HepG2 (cell line): ENCODE measurements around the gene LORICRIN. TPM values are rescaled to one million over a fixed set of nuclear protein-coding genes. Genes with fewer than 3 reads are reported as not detected.

Experiments used
- ATAC-seq: fragments of 200-7000 bp; cut with Tn5 transposase; 3 replicates; pipeline ENCODE4 v1.9.1; 2020; ENCODE audit warnings: mild to moderate bottlenecking, moderate library complexity
- BruUV-seq: library from RNA; stranded (reverse); fragments of 400-500 nt; replicated peaks from 2 replicates; lab custom pipeline; 2021; lab: Mats Ljungman, UMichigan
- CTCF ChIA-PET: fragments of 300-600 bp; formaldehyde crosslinking; extraction: SDS; loops from one replicate; lab custom pipeline; 2021; ENCODE audit warnings: low total read pairs, inconsistent platforms, low intra/inter-chr PET ratio; lab: Yijun Ruan, JAX
- POLR2A ChIA-PET: fragments of 350-600 bp; sonication (Branson Sonifier 250); formaldehyde crosslinking; loops from one replicate; lab custom pipeline; 2020; ENCODE audit warnings: antibody characterized with exemption, inconsistent platforms; lab: Yijun Ruan, JAX
- DNase-seq: peaks from one replicate; pipeline ENCODE4 v3.0.0-alpha.2; 2015; ENCODE audit warnings: low spot score
- FAIRE-seq: peaks from 3 replicates; lab custom pipeline; 2011; peaks lifted over from hg19 to GRCh38; lab: Jason Lieb, UNC
- H2AFZ ChIP-seq: one replicate; pipeline ENCODE4 v1.6.1; 2011; ENCODE audit warnings: low read length, inconsistent platforms
- H3K27ac ChIP-seq: fragments of 300-600 bp; 3 replicates; pipeline ENCODE4 v1.8.0; 2011; ENCODE audit warnings: mixed run types, mild to moderate bottlenecking, mixed read lengths, low read length, inconsistent platforms; ENCODE audit not compliant: insufficient read depth; ENCODE audit errors: extremely low read length
- H3K27me3 ChIP-seq, 2 experiments: fragments of 200-600 bp in 1 of 2; 2 replicates in 1 of 2; 3 replicates in 1 of 2; pipeline versions ENCODE4 v1.6.0 to v1.8.0; 2011; ENCODE audit warnings: low read length in 2 of 2, mild to moderate bottlenecking in 2 of 2, moderate library complexity in 2 of 2, inconsistent platforms in 1 of 2; ENCODE audit not compliant: insufficient read depth in 2 of 2, control insufficient read depth in 1 of 2
- H3K36me3 ChIP-seq, 2 experiments: fragments of 200-600 bp in 1 of 2; replicated peaks in 1 of 2; 2 replicates in 1 of 2; 3 replicates in 1 of 2; pipeline versions ENCODE4 v1.5.1 to v1.8.0; 2011; ENCODE audit warnings: low read length in 2 of 2, inconsistent platforms in 1 of 2; ENCODE audit not compliant: insufficient read depth in 2 of 2, control insufficient read depth in 1 of 2
- H3K4me1 ChIP-seq: 2 replicates; pipeline ENCODE4 v1.5.1; 2012; ENCODE audit warnings: low read length, inconsistent platforms; ENCODE audit not compliant: insufficient read depth
- H3K4me2 ChIP-seq: 2 replicates; pipeline ENCODE4 v1.6.0; 2011; ENCODE audit warnings: low read depth, low read length, inconsistent platforms
- H3K4me3 ChIP-seq, 3 experiments: fragments of 200-600 bp in 1 of 3; sonication (generic), shearing (Covaris generic) in 1 of 3; replicated peaks in 1 of 3; 2 replicates each; pipeline ENCODE4 v1.5.1; 2011 to 2016; ENCODE audit warnings: low read length in 3 of 3, inconsistent platforms in 2 of 3, low read depth in 2 of 3, mild to moderate bottlenecking in 2 of 3, control low read depth in 1 of 3, mixed read lengths in 1 of 3; ENCODE audit not compliant: insufficient read depth in 1 of 3
- H3K79me2 ChIP-seq: one replicate; pipeline ENCODE4 v1.6.1; 2011; ENCODE audit warnings: low read length, inconsistent platforms; ENCODE audit not compliant: insufficient read depth
- H3K9ac ChIP-seq: 2 replicates; pipeline ENCODE4 v1.6.0; 2011; ENCODE audit warnings: mild to moderate bottlenecking, low read depth, low read length, inconsistent platforms; ENCODE audit not compliant: insufficient read depth
- H3K9me3 ChIP-seq: 2 replicates; pipeline ENCODE4 v1.5.1; 2012; ENCODE audit warnings: mild to moderate bottlenecking, low read length
- H4K20me1 ChIP-seq: 2 replicates; pipeline ENCODE4 v1.6.0; 2011; ENCODE audit warnings: inconsistent platforms, mild to moderate bottlenecking, low read length, moderate library complexity; ENCODE audit not compliant: insufficient read depth
- CAMTA2 ChIP-seq: sonication (generic); formaldehyde crosslinking; IDR thresholded peaks from 2 replicates; pipeline ENCODE4 v1.4.0; 2020; ENCODE audit warnings: mild to moderate bottlenecking, missing genetic modification reagents, borderline replicate concordance
- HHEX ChIP-seq: IDR thresholded peaks from 2 replicates; pipeline ENCODE4 v1.6.1; 2016; ENCODE audit warnings: control low read depth
- HOXA7 ChIP-seq: sonication (generic); formaldehyde crosslinking; IDR thresholded peaks from 2 replicates; pipeline ENCODE4 v1.8.1; 2022; ENCODE audit warnings: mild to moderate bottlenecking, missing genetic modification reagents, moderate library complexity
- ISL2 ChIP-seq: sonication (generic); formaldehyde crosslinking; IDR thresholded peaks from 2 replicates; pipeline ENCODE4 v1.5.0; 2020; ENCODE audit warnings: missing genetic modification reagents
- JARID2 ChIP-seq: sonication (generic); formaldehyde crosslinking; IDR thresholded peaks from 2 replicates; pipeline ENCODE4 v1.8.1; 2023; ENCODE audit warnings: missing genetic modification reagents, inconsistent platforms; ENCODE audit not compliant: insufficient replicate concordance
- SMYD3 ChIP-seq: sonication (generic); formaldehyde crosslinking; IDR thresholded peaks from 2 replicates; pipeline ENCODE4 v1.8.1; 2023; ENCODE audit warnings: mild to moderate bottlenecking, missing genetic modification reagents
- SNAPC5 ChIP-seq: sonication (generic); formaldehyde crosslinking; IDR thresholded peaks from 2 replicates; pipeline ENCODE4 v1.8.1; 2023; ENCODE audit warnings: mild to moderate bottlenecking, missing genetic modification reagents, borderline replicate concordance
- TOE1 ChIP-seq: sonication (generic); formaldehyde crosslinking; IDR thresholded peaks from 2 replicates; pipeline ENCODE4 v1.4.0; 2020; ENCODE audit warnings: mild to moderate bottlenecking, missing genetic modification reagents
- ZBED4 ChIP-seq: sonication (generic); formaldehyde crosslinking; IDR thresholded peaks from 2 replicates; pipeline ENCODE4 v1.4.0; 2020; ENCODE audit warnings: missing genetic modification reagents, borderline replicate concordance
- ZNF101 ChIP-seq: sonication (generic); formaldehyde crosslinking; IDR thresholded peaks from 2 replicates; pipeline ENCODE4 v1.4.0; 2020; ENCODE audit warnings: mild to moderate bottlenecking, low read depth, missing genetic modification reagents, borderline replicate concordance
- ZNF367 ChIP-seq: sonication (generic); formaldehyde crosslinking; IDR thresholded peaks from 2 replicates; pipeline ENCODE4 v1.4.0; 2020; ENCODE audit warnings: missing genetic modification reagents, borderline replicate concordance
- ZNF430 ChIP-seq: sonication (generic); formaldehyde crosslinking; IDR thresholded peaks from 2 replicates; pipeline ENCODE4 v1.9.0; 2021; ENCODE audit warnings: mild to moderate bottlenecking, missing genetic modification reagents
- ZNF44 ChIP-seq: sonication (generic); formaldehyde crosslinking; IDR thresholded peaks from 2 replicates; pipeline ENCODE4 v1.5.1; 2020; ENCODE audit warnings: mild to moderate bottlenecking, missing genetic modification reagents
- ZNF773 ChIP-seq: sonication (generic); formaldehyde crosslinking; IDR thresholded peaks from 2 replicates; pipeline ENCODE4 v1.4.0; 2020; ENCODE audit warnings: missing genetic modification reagents, borderline replicate concordance
- ZNF839 ChIP-seq: sonication (generic); formaldehyde crosslinking; IDR thresholded peaks from 2 replicates; pipeline ENCODE4 v1.4.0; 2020; ENCODE audit warnings: missing genetic modification reagents, mild to moderate bottlenecking, borderline replicate concordance
- ZSCAN25 ChIP-seq: sonication (generic); formaldehyde crosslinking; IDR thresholded peaks from 2 replicates; pipeline ENCODE4 v1.8.0; 2022; ENCODE audit warnings: mild to moderate bottlenecking, missing genetic modification reagents
- WGBS: methylation state at CpG from one replicate; pipeline ENCODE4 v1.1.6; 2017; ENCODE audit warnings: low lambda C conversion rate; 5-methylcytosine and 5-hydroxymethylcytosine counted together
- in situ Hi-C: cut with HindIII; loops from 2 replicates; pipeline ENCODE4 v1.10.0; 2017; ENCODE audit warnings: low pct_unique_long_range_greater_than_20kb; ENCODE audit not compliant: extremely low pct_ligation_motif_present
- intact Hi-C: fragments of 100-400 bp; cut with micrococcal nuclease; formaldehyde crosslinking; loops from one replicate; pipeline ENCODE4 v1.10.0; 2022; ENCODE audit not compliant: unreplicated experiment
- polyA plus RNA-seq, 8 experiments: library from polyadenylated mRNA; depleted of rRNA in 3 of 8; stranded (reverse) in 7 of 8; unstranded in 1 of 8; fragments of >200 nt; fragmentation: Illumina TruSeq in 4 of 8; extraction: Trizol in 4 of 8; gene quantifications; 2 replicates each; pipeline versions ENCODE4 v1.2.1 to v1.2.3, GENCODE V29; 2011 to 2016; ENCODE audit warnings: low read depth in 4 of 8, missing spikeins in 1 of 8, mixed read lengths in 1 of 8; ENCODE audit not compliant: insufficient read depth in 1 of 8
- total RNA-seq, 5 experiments: library from RNA; depleted of rRNA; stranded (reverse); fragments of >200 nt; fragmentation: Illumina TruSeq; extraction: Trizol; gene quantifications; 2 replicates each; pipeline ENCODE4 v1.2.3, GENCODE V29; 2016; ENCODE audit warnings: low read depth in 1 of 5

LORICRIN gene
- total and polyA plus RNA-seq, 2 of the 13 experiments (the other 11 are each of a cell fraction or from before 2014, with no cell fraction given) = not detected

DNA sequence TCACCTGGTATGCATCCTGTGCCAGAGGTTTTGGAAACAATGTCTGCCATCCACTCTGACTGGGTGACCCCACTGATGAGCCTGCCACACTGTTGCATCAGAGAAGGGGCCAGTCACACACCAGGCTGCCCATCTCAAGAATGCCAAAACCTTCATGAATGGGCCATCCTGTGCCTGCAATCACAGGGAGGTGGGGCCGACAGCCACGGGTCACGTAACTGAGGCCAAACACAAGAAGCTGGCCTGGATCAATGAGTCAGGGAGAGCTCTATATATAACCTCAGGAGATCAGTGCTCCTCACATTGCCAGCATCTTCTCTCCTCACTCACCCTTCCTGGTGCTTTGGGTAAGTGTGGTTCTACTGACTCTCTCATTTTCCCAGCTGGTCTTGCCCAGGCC lies at the start of gene LORICRIN (continued):
- no peak for TF ChIP-seq ZBED4
- no peak for TF ChIP-seq ZNF430 (CRISPR knock-in tag)
- TF ChIP-seq ZNF773 (CRISPR knock-in tag) = no peak
- TF ChIP-seq ZNF839 = no peak
- TF ChIP-seq, all 625 proteins: peak for 0

GRCh38 chr1:153210206-153210605 lies 49.3 kb upstream of the LORICRIN start:
- no peaks in the 10 kb centered on the region for H4K20me1 ChIP-seq
- TF ChIP-seq ZNF101 = no peak
- TF ChIP-seq ZNF44 (CRISPR knock-in tag) = no peak
- no peak for TF ChIP-seq ZNF367 (CRISPR knock-in tag)
- TF ChIP-seq HHEX = no peak
- no peak for TF ChIP-seq SMYD3
- no peak for TF ChIP-seq JARID2 (CRISPR knock-in tag)
- no peak for TF ChIP-seq CAMTA2
- TF ChIP-seq TOE1 (CRISPR knock-in tag) = no peak
- TF ChIP-seq HOXA7 (CRISPR knock-in tag) = no peak
- no peak for TF ChIP-seq ISL2 (CRISPR knock-in tag)
- TF ChIP-seq SNAPC5 (CRISPR knock-in tag) = no peak
- TF ChIP-seq ZSCAN25 (CRISPR knock-in tag) = no peak
- TF ChIP-seq, all 625 proteins: peak for 0
- no TSS peak for BruUV-seq
- in situ Hi-C loops (no loop called here), intact Hi-C loops (no loop called here)
- ChIA-PET POLR2A (no interaction called here), CTCF (no interaction called here)
- no peak for DNase-seq
- H3K4me1 ChIP-seq = no peaks in the 10 kb centered on the region
- H3K79me2 ChIP-seq = no peaks in the 10 kb centered on the region
- H3K36me3 ChIP-seq = no peaks in the 10 kb centered on the region
- H3K4me3 ChIP-seq = no peak overlapping the region
- H2AFZ ChIP-seq = no peak overlapping the region
- no peak for ATAC-seq
- no peak overlapping the region for H3K9ac ChIP-seq
- no peak for FAIRE-seq
- H3K4me2 ChIP-seq = no peak overlapping the region
- no peaks in the 10 kb centered on the region for H3K9me3 ChIP-seq
- H3K27ac ChIP-seq = no peak overlapping the region
- peaks cover 3 to 4% of the 10 kb centered on the region in 2 experiments; a peak in 2 of 5 replicates for H3K27me3 ChIP-seq
- WGBS = 2% methylated on average over 7 of the region's 7 CpGs
